Measurements from ENCODE around the gene ZNF319.

GRCh38 chr16:57969451-57970123 lies 30.9 kb downstream of the ZNF319 start:
- TF ChIP-seq CTCF (IDR thresholded peaks at IDR 0.05; ENCODE audit: control extremely low read depth in 1 of 3, insufficient read depth in 1 of 3, low read depth in 1 of 3, low read length in 3 of 3) (no peak), TEAD4 (IDR thresholded peaks at IDR 0.05; ENCODE audit: low read depth, low read length) (no peak), TCF12 (IDR thresholded peaks at IDR 0.05; ENCODE audit: low read depth, low read length) (no peak), JUN (IDR thresholded peaks at IDR 0.05; ENCODE audit: low read depth, low read length) (no peak), ATF2 (IDR thresholded peaks at IDR 0.05; ENCODE audit: low read length) (no peak), POLR2AphosphoS5 (IDR thresholded peaks at IDR 0.05; ENCODE audit: low read depth, low read length) (no peak), POLR2A (IDR thresholded peaks at IDR 0.05; ENCODE audit: control extremely low read depth in 1 of 2, low read depth in 2 of 2, low read length in 2 of 2) (no peak), JUND (IDR thresholded peaks at IDR 0.05; ENCODE audit: low read length) (no peak), NRF1 (IDR thresholded peaks at IDR 0.05; ENCODE audit: low read depth, low read length) (no peak), YY1 (IDR thresholded peaks at IDR 0.05; ENCODE audit: low read depth, low read length) (no peak), SUZ12 (IDR thresholded peaks at IDR 0.05; ENCODE audit: low read length) (no peak)
